ENCODE measurements around the gene IL1A.

- TF ChIP-seq CTCF (IDR thresholded peaks at IDR 0.05) (no peak), POLR2A (IDR thresholded peaks at IDR 0.05) (no peak), POLR2AphosphoS5 (IDR thresholded peaks at IDR 0.05) (no peak)
Observed at GRCh38 chr2:112731479-112731878, 52.8 kb downstream of the IL1A start.
